DND-41 (cell line): Measurements from ENCODE around the gene CHSY3.

Experiments
- EZH2 ChIP-seq: IDR thresholded peaks from 3 replicates; pipeline ENCODE4 v1.6.1; 2012; ENCODE audit warnings: borderline replicate concordance, low read depth, mild to moderate bottlenecking, moderate library complexity, low read length, inconsistent platforms; ENCODE audit not compliant: severe bottlenecking
- TF ChIP-seq, protein P1 (sequence below): IDR thresholded peaks from 2 replicates; pipeline ENCODE4 v1.5.1; 2012; ENCODE audit warnings: borderline replicate concordance, low read length, moderate library complexity, mild to moderate bottlenecking; ENCODE audit not compliant: poor library complexity, severe bottlenecking; ENCODE audit errors: extremely low read depth

DNA sequence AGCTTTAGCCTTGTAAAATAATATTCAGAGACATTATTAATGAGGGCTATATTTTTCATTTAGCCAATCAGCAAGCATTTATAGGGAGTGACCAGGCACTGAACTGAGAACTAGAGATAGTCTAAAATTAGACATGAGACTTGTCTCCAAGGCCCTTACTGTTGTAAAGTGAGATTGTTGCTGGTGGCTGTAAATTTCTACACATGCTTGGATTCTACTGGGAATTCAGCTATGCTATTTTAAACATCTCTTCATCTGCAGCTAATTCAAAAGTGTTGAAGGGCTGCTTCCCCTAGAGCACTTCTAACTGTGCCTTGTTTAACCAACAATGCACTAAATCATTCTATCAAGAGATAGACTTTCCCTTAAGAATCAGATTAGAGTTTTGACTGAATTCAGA is 67.4 kb downstream of the CHSY3 start:
- TF ChIP-seq, protein P1, sequence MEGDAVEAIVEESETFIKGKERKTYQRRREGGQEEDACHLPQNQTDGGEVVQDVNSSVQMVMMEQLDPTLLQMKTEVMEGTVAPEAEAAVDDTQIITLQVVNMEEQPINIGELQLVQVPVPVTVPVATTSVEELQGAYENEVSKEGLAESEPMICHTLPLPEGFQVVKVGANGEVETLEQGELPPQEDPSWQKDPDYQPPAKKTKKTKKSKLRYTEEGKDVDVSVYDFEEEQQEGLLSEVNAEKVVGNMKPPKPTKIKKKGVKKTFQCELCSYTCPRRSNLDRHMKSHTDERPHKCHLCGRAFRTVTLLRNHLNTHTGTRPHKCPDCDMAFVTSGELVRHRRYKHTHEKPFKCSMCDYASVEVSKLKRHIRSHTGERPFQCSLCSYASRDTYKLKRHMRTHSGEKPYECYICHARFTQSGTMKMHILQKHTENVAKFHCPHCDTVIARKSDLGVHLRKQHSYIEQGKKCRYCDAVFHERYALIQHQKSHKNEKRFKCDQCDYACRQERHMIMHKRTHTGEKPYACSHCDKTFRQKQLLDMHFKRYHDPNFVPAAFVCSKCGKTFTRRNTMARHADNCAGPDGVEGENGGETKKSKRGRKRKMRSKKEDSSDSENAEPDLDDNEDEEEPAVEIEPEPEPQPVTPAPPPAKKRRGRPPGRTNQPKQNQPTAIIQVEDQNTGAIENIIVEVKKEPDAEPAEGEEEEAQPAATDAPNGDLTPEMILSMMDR, result no peak
- TF ChIP-seq EZH2, result no peak
